ENCODE data around the gene KLC3. TPM values are rescaled to one million over a fixed set of nuclear protein-coding genes. Genes with fewer than 3 reads are reported as not detected.
A peak's percentile ranks its signal among the peaks of the same experiment; 100 is the strongest.

KLC3 gene
- total RNA-seq, 1 experiment from 2014 or later, result 0.49 TPM

DNA sequence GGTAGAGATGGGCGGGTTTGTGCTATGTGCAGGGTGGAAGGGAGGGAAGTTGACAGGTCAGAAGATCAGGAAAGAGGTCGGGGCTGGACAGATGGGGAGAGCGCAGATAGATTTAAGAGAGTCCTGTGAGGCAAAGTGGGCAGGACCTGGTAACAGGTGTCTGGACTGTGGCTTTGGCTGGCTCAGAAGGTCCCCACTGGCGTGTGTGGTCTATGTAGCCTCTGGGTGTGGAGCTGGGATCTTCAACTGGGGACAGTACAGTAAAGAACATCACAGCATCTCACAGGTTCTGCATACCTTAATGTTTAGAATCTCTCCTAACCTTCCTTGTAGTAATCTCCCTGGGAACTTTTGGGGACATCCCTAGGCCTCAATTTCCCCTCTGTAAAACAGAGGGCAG is 35.5 kb upstream of the KLC3 start:
- DNase-seq (ENCODE audit: low read depth, low spot score) (no peak), ATAC-seq (0 out of 2 replicates have a peak, but pooled peaks have one; percentile 22)
- TF ChIP-seq POLR2AphosphoS5 (IDR thresholded peaks at IDR 0.05; ENCODE audit: low read depth, low read length), result no peak
- no peak for TF ChIP-seq SIN3A (IDR thresholded peaks at IDR 0.05; ENCODE audit: borderline replicate concordance, insufficient read depth, low read depth, low read length)
- TF ChIP-seq, protein P1, sequence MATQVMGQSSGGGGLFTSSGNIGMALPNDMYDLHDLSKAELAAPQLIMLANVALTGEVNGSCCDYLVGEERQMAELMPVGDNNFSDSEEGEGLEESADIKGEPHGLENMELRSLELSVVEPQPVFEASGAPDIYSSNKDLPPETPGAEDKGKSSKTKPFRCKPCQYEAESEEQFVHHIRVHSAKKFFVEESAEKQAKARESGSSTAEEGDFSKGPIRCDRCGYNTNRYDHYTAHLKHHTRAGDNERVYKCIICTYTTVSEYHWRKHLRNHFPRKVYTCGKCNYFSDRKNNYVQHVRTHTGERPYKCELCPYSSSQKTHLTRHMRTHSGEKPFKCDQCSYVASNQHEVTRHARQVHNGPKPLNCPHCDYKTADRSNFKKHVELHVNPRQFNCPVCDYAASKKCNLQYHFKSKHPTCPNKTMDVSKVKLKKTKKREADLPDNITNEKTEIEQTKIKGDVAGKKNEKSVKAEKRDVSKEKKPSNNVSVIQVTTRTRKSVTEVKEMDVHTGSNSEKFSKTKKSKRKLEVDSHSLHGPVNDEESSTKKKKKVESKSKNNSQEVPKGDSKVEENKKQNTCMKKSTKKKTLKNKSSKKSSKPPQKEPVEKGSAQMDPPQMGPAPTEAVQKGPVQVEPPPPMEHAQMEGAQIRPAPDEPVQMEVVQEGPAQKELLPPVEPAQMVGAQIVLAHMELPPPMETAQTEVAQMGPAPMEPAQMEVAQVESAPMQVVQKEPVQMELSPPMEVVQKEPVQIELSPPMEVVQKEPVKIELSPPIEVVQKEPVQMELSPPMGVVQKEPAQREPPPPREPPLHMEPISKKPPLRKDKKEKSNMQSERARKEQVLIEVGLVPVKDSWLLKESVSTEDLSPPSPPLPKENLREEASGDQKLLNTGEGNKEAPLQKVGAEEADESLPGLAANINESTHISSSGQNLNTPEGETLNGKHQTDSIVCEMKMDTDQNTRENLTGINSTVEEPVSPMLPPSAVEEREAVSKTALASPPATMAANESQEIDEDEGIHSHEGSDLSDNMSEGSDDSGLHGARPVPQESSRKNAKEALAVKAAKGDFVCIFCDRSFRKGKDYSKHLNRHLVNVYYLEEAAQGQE (IDR thresholded peaks at IDR 0.05; ENCODE audit: insufficient read depth in 1 of 2, low read depth in 2 of 2, low read length in 1 of 2), result no peak
- no peak for TF ChIP-seq TCF7L2 (IDR thresholded peaks at IDR 0.05; ENCODE audit: low read depth, low read length)
- TF ChIP-seq, protein P2, sequence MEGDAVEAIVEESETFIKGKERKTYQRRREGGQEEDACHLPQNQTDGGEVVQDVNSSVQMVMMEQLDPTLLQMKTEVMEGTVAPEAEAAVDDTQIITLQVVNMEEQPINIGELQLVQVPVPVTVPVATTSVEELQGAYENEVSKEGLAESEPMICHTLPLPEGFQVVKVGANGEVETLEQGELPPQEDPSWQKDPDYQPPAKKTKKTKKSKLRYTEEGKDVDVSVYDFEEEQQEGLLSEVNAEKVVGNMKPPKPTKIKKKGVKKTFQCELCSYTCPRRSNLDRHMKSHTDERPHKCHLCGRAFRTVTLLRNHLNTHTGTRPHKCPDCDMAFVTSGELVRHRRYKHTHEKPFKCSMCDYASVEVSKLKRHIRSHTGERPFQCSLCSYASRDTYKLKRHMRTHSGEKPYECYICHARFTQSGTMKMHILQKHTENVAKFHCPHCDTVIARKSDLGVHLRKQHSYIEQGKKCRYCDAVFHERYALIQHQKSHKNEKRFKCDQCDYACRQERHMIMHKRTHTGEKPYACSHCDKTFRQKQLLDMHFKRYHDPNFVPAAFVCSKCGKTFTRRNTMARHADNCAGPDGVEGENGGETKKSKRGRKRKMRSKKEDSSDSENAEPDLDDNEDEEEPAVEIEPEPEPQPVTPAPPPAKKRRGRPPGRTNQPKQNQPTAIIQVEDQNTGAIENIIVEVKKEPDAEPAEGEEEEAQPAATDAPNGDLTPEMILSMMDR (IDR thresholded peaks at IDR 0.05), result no peak
- CTCF ChIA-PET, result interaction anchor here (0.5 kb wide), 1 partner anchor 22 kb away, joined by 5 read pairs; no protein-coding TSS in a partner anchor
- POLR2A ChIA-PET, result no interaction called here
- Histone ChIP-seq H3K36me3 (ENCODE audit: control insufficient read depth, insufficient read depth, low read length) (no peaks in the 10 kb centered on the region), H3K27me3 (ENCODE audit: control insufficient read depth, insufficient read depth, low read length) (no peaks in the 10 kb centered on the region), H3K9me3 (ENCODE audit: control insufficient read depth, insufficient read depth, low read depth, low read length) (no peaks in the 10 kb centered on the region), H3K4me1 (ENCODE audit: control insufficient read depth, insufficient read depth, low read length) (no peaks in the 10 kb centered on the region), H3K4me3 (ENCODE audit: low read depth in 2 of 2, low read length in 2 of 2) (no peak overlapping the region), H3K27ac (ENCODE audit: low read length) (no peak overlapping the region)
- in situ Hi-C loops (cut with HindIII; ENCODE audit: low pct_unique_long_range_greater_than_20kb, low sequenced_read_pairs) (no loop called here), intact Hi-C loops (cut with micrococcal nuclease; ENCODE audit: unreplicated experiment) (no loop called here)
- BruUV-seq (replicated peaks), result no TSS peak

DNA sequence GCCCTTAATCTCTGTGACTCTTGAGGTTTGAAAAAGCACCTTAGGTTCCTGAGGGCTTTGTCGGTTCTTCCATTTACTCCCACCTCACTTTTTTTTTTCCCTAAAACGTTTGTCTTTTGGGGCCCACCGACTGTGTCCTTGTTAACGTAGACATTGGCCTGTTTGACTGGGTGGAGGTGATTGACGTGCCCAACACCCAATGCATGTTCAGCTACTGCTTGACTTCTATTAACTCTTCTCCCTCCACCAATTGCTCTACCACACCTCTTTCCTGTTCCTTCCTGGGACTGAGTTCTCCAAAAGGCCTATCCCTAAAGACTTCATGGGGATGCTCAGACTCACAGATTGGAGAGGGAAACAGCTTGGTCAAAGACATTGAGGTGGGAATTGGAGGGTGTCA is 35.1 kb upstream of the KLC3 start:
- Histone ChIP-seq H3K4me3 (ENCODE audit: low read depth in 2 of 2, low read length in 2 of 2) (no peak overlapping the region), H3K36me3 (ENCODE audit: control insufficient read depth, insufficient read depth, low read length) (no peaks in the 10 kb centered on the region), H3K27me3 (ENCODE audit: control insufficient read depth, insufficient read depth, low read length) (no peaks in the 10 kb centered on the region), H3K9me3 (ENCODE audit: control insufficient read depth, insufficient read depth, low read depth, low read length) (no peaks in the 10 kb centered on the region), H3K4me1 (ENCODE audit: control insufficient read depth, insufficient read depth, low read length) (no peaks in the 10 kb centered on the region), H3K27ac (ENCODE audit: low read length) (no peak overlapping the region)
- in situ Hi-C loops (cut with HindIII; ENCODE audit: low pct_unique_long_range_greater_than_20kb, low sequenced_read_pairs) (no loop called here), intact Hi-C loops (cut with micrococcal nuclease; ENCODE audit: unreplicated experiment) (no loop called here)
- ChIA-PET CTCF (interaction anchor here (0.5 kb wide), 1 partner anchor 21 kb away, joined by 5 read pairs; no protein-coding TSS in a partner anchor), POLR2A (no interaction called here)
- no peak for TF ChIP-seq TCF7L2 (IDR thresholded peaks at IDR 0.05; ENCODE audit: low read depth, low read length)
- TF ChIP-seq, protein P1 (IDR thresholded peaks at IDR 0.05; ENCODE audit: insufficient read depth in 1 of 2, low read depth in 2 of 2, low read length in 1 of 2), result no peak
- TF ChIP-seq, protein P2 (IDR thresholded peaks at IDR 0.05), result no peak
- no peak for TF ChIP-seq POLR2AphosphoS5 (IDR thresholded peaks at IDR 0.05; ENCODE audit: low read depth, low read length)
- TF ChIP-seq SIN3A (IDR thresholded peaks at IDR 0.05; ENCODE audit: borderline replicate concordance, insufficient read depth, low read depth, low read length), result no peak
- no TSS peak for BruUV-seq (replicated peaks)
- no peak for ATAC-seq
- no peak for DNase-seq (ENCODE audit: low read depth, low spot score)

Measured in Panc1 (cell line).